Mononuclear cell (primary cell): ENCODE measurements around the gene PDCD11. TPM values are rescaled to one million over a fixed set of nuclear protein-coding genes. Genes with fewer than 3 reads are reported as not detected.
A peak's percentile ranks its signal among the peaks of the same experiment; 100 is the strongest.
"Not testable (repeated sequence)": the region's sequence is repeated elsewhere in the genome, so short reads cannot be mapped to it uniquely, and the experiment has no call there.

Experiments used
- H3K27me3 ChIP-seq: 2 replicates; pipeline ENCODE4 v1.6.0; 2011; ENCODE audit warnings: low read length, control low read depth; ENCODE audit not compliant: insufficient read depth
- H3K4me1 ChIP-seq: 2 replicates; pipeline ENCODE4 v1.5.1; 2011; ENCODE audit warnings: mild to moderate bottlenecking, low read length, control low read depth; ENCODE audit not compliant: insufficient read depth
- H3K4me3 ChIP-seq: 2 replicates; pipeline ENCODE4 v1.5.1; 2011; ENCODE audit warnings: mild to moderate bottlenecking, low read length, moderate library complexity
- H3K9me3 ChIP-seq: 2 replicates; pipeline ENCODE4 v1.5.1; 2011; ENCODE audit warnings: low read depth, mild to moderate bottlenecking, control low read depth, low read length
- total RNA-seq: library from RNA; depleted of rRNA; stranded (reverse); fragments of >200 nt; gene quantifications from one replicate; pipeline ENCODE4 v1.2.3, GENCODE V29; 2012

Gene PDCD11
- total RNA-seq, 1 donor, result 8.4 TPM

DNA sequence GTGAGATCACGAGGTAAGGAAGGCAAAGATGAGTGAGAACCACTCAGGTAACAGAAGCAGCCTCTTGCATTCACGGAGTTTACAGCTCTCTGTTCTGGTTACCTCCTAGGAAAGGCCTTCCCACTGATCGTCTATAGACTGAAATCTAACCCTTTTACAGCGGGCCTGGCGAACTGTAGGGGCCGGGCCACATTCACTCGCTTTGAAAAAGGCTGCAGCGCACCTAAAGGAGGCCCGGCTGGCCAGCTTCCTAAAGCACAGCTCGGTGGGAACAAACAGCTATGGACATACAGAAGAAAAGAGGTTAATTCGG is 716 bp upstream of the PDCD11 start:
- H3K27me3 ChIP-seq, result no peaks in the 10 kb centered on the region
- peak overlapping the region; percentile 87 for H3K4me3 ChIP-seq
- H3K9me3 ChIP-seq, result no peaks in the 10 kb centered on the region
- peaks cover 44% of the 10 kb centered on the region for H3K4me1 ChIP-seq

DNA sequence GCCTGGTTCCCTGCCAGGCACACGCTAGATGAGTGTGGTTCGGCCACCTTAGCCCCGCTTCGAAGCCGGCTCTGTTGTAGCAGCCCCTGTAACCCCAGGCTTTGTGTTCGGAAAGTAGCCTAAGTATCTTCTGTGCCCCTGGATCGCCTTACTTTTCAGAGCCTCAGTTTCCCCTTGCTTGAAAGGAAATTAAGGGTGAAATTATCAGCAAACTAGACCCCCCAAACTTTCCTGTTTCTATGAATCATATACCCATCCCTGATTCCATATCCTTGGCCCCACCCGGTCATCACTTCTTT is 312 bp downstream of the PDCD11 start:
- Histone ChIP-seq H3K4me1 (peaks cover 44% of the 10 kb centered on the region), H3K9me3 (no peaks in the 10 kb centered on the region), H3K4me3 (peak overlapping the region; percentile 87), H3K27me3 (no peaks in the 10 kb centered on the region)

DNA sequence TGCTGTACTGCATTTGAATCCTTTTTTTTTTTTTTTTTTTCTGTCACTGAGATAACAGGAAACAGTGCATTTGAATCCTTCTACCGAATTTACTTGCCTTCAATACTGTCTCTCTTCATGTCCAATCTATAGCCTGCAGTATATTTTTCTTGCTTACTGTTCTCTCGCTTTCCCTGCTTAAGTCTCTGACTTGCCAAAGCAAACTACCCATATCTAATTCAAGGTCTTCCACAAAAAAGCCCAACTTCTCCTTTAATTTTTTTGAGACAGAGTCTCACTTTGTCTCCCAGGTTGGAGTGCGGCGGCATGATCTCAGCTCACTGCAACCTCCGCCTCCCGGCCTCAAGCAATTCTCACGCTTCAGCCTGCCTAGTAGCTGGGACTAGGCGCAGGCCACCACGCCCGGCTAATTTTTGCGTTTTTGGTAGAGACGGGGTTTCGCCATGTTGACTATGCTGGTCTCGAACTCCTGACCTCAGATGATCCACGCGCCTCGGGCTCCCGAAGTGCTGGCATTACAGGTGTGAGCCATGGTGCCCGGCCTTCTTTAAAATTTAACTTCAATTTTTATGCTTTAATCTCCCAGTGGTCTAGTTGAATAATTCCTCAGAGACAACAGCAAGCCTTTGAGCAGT is 882 bp downstream of the PDCD11 start:
- H3K9me3 ChIP-seq, result no peaks in the 10 kb centered on the region
- H3K4me3 ChIP-seq, result peak overlapping the region; percentile 87
- H3K4me1 ChIP-seq, result peaks cover 44% of the 10 kb centered on the region
- H3K27me3 ChIP-seq, result no peaks in the 10 kb centered on the region

DNA sequence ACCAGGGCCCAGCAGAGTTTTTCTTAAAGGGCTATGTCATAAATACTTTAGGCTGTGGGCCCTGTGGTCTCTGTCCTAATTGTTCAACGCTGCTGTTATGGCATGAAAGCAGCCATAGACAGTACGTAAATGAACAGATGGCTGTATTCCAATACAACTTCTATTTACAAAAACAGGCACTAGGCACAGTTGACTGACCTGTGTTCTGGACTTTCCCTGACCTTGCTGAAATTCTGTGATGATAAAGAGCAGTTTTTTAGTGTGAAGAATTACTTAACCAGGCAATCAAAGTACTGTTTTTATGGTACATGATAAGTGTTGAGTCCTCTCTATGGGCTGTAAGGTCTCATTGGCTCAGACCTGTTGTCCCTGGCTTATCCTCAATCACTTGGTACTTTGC is 17.1 kb downstream of the PDCD11 start:
- Histone ChIP-seq H3K4me1 (no peaks in the 10 kb centered on the region), H3K9me3 (no peaks in the 10 kb centered on the region), H3K4me3 (no peak overlapping the region), H3K27me3 (no peaks in the 10 kb centered on the region)

DNA sequence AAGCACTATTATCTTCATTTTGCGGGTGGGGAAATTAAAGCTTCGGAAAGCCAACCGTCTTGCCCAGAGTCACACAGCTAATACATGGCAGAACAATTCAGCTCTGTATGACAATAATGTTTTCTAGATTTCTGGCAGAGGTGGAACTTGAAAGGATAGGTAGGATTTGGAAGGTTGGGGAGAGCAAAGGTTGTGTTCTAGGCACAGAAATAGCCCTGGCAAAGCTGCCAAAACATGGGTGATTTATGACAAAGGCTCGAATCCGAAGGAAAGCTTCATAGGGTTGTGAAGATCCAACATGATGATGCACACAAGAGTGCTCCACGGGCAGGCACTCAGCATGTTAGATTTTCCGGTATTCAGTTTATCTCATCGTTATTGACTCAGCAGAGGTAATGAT is 19.2 kb downstream of the PDCD11 start:
- Histone ChIP-seq H3K4me1 (no peaks in the 10 kb centered on the region), H3K4me3 (no peak overlapping the region), H3K27me3 (no peaks in the 10 kb centered on the region), H3K9me3 (no peaks in the 10 kb centered on the region)

GRCh38 chr10:103416436-103417147 is 20.2 kb downstream of the PDCD11 start:
- Histone ChIP-seq H3K27me3 (no peaks in the 10 kb centered on the region), H3K9me3 (no peaks in the 10 kb centered on the region), H3K4me3 (no peak overlapping the region), H3K4me1 (no peaks in the 10 kb centered on the region)

GRCh38 chr10:103417148-103417469 is 20.7 kb downstream of the PDCD11 start:
- not testable (repeated sequence) for H3K27me3 ChIP-seq, H3K9me3 ChIP-seq, H3K4me1 ChIP-seq, H3K4me3 ChIP-seq

DNA sequence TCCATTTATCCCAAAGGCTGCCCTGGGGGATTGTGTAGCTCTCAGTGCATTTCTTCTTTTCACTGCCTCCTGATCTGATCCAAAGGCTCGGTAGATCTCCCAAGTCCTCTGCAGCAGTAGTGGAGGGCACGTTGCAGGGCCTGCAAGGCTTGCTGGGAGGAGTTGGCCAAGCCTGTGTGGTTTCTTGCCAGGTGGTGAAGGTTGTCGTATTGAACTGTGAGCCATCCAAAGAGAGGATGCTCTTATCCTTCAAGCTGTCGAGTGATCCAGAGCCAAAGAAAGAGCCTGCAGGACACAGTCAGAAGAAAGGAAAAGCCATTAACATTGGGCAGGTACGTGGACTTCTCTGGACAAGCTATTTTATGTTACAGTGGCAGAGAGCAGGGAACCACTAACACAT is 21.2 kb downstream of the PDCD11 start:
- Histone ChIP-seq H3K27me3 (no peaks in the 10 kb centered on the region), H3K4me3 (no peak overlapping the region), H3K9me3 (no peaks in the 10 kb centered on the region), H3K4me1 (no peaks in the 10 kb centered on the region)

DNA sequence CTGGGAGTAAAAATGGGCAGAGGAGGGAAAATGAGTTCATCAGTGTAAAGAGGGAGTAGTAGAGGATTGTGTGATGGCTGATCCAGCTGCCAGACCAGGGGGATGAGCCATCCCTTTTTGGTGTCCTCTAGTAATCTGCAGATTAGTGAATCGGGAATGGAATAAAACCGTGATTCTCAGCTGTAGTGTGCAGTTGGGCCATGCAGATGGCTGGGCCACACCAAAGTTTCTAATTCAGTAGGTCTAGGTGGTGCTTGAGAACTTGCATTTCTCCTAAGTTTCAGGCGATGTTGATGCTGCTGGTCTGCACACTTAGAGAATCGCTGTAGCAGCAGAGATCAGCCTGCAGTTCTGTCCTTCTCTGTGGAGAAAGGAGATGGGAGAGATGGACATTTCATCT is 22.7 kb downstream of the PDCD11 start:
- no peak overlapping the region for H3K4me3 ChIP-seq
- no peaks in the 10 kb centered on the region for H3K4me1 ChIP-seq
- no peaks in the 10 kb centered on the region for H3K27me3 ChIP-seq
- no peaks in the 10 kb centered on the region for H3K9me3 ChIP-seq

DNA sequence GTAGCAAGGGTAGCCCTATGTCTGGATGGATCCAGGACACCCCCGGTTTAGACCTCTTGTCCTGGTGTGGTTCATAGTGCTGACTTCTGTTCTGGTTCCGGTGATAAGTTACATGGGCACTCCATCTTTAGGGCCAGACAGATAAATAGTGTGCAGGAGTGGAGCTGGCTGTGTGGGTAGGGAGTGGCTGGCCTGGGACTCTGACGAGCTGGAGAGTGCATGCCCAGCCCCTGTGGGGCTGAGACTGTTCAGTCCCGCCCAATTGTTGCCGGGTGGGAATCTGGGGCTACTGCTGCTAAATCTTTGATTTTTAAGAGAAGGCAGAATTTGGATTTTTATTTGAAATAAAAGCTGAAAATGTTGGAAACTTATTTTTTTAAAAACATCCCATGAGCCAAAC is 27.3 kb downstream of the PDCD11 start:
- H3K4me1 ChIP-seq, result no peaks in the 10 kb centered on the region
- H3K9me3 ChIP-seq, result no peaks in the 10 kb centered on the region
- no peaks in the 10 kb centered on the region for H3K27me3 ChIP-seq
- H3K4me3 ChIP-seq, result no peak overlapping the region

DNA sequence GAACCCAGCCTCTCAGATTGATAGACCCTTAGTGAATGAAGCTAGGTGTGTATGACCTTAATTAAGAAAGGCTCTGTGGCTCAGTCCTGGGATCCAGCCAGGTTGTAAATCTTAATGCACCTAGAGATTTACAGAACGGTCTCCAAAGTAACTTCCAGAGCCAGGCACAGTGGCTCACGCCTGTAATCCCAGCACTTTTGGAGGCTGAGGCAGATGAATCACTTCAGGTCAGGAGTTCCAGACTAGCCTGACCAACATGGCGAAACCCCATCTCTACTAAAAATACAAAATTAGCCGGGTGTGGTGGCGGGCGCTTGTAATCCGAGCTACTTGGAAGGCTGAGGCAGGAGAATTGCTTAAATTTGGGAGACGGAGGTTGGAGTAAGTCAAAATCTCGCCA is 31.4 kb downstream of the PDCD11 start:
- Histone ChIP-seq H3K27me3 (no peaks in the 10 kb centered on the region), H3K9me3 (no peaks in the 10 kb centered on the region), H3K4me1 (peaks cover 9% of the 10 kb centered on the region), H3K4me3 (no peak overlapping the region)

- Histone ChIP-seq H3K4me3 (no peak overlapping the region), H3K9me3 (no peaks in the 10 kb centered on the region), H3K27me3 (no peaks in the 10 kb centered on the region), H3K4me1 (peaks cover 17% of the 10 kb centered on the region)
Measured at GRCh38 chr10:103428989-103429643, 32.7 kb downstream of the PDCD11 start.

DNA sequence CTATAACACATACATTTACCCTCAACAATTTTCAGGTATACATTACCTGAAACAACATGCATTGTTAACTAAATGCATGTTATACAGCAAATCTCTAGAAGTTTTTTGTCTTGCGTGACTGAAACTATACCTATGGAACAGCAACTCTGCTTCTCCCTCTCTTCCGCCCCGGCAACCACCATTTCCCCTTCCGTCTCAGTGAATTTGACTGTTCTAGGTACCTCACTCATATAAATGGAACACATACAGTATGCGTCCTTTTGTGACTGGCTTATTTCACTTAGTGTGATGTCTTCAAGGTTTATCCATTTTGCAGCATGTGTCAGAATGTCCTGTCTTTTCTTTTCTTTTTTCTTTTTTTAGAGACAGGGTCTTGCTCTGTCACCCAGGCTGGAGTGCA is 33.2 kb downstream of the PDCD11 start:
- no peaks in the 10 kb centered on the region for H3K9me3 ChIP-seq
- H3K4me3 ChIP-seq, result no peak overlapping the region
- peaks cover 19% of the 10 kb centered on the region for H3K4me1 ChIP-seq
- no peaks in the 10 kb centered on the region for H3K27me3 ChIP-seq

DNA sequence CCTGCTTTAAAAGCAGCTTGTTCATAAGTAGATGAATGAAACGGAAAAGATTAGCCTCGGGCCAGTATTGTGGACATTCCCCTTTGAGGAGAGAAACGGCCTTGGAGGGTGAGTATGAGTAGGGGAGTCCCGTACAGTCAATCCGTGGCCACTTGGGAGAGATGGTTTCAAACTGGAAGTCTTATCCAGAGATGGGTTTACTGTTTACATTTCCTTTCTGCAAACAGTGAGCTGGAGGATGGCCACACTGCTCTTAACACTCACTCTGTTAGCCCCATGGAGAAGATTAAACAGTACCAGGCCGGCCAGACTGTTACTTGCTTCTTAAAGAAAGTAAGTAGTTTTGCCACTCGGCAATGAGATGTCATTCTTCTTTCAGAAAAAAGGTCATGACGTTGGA is 35.5 kb downstream of the PDCD11 start:
- H3K4me1 ChIP-seq, result peaks cover 19% of the 10 kb centered on the region
- H3K9me3 ChIP-seq, result no peaks in the 10 kb centered on the region
- no peak overlapping the region for H3K4me3 ChIP-seq
- H3K27me3 ChIP-seq, result no peaks in the 10 kb centered on the region

DNA sequence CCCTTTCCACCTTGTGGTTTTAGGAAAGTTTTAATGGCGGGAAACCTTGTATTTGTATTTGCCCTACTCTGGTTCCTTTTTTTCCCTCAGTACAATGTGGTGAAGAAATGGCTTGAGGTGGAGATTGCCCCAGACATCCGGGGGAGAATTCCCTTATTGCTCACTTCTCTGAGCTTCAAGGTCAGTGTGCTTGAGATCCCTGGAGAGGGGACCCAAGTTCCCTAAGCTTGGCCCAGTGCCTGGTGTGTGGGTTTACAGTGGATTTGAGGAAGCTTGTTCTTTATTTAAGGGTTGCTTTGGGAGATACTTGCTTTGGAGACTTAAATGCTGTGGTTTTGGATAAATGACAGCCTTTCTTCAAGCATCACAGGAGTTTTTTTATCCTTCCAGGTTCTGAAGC is 37.4 kb downstream of the PDCD11 start:
- H3K27me3 ChIP-seq, result no peaks in the 10 kb centered on the region

GRCh38 chr10:103439776-103440175 is 43.4 kb downstream of the PDCD11 start:
- H3K4me1 ChIP-seq, result no peaks in the 10 kb centered on the region
- H3K27me3 ChIP-seq, result no peaks in the 10 kb centered on the region
- H3K4me3 ChIP-seq, result no peak overlapping the region
- H3K9me3 ChIP-seq, result no peaks in the 10 kb centered on the region

More for the DNA sequence above, 37.4 kb downstream of the PDCD11 start:
- Histone ChIP-seq H3K9me3 (no peaks in the 10 kb centered on the region), H3K4me3 (no peak overlapping the region), H3K4me1 (peaks cover 19% of the 10 kb centered on the region)
